Ovary (tissue), 9 donors: ENCODE measurements around the gene ATG5. TPM values are rescaled to one million over a fixed set of nuclear protein-coding genes. Genes with fewer than 3 reads are reported as not detected.

Source experiments
- DNase-seq, 5 donors: peaks; one replicate each; pipeline ENCODE4 v3.0.0-alpha.2; 2019 to 2020
- H3K27ac ChIP-seq, 2 donors: fragments of 200-600 bp; one replicate each; pipeline versions ENCODE4 v1.5.1 to v1.8.0; 2019 to 2022
- H3K27me3 ChIP-seq: fragments of 200-600 bp; one replicate; pipeline ENCODE4 v1.8.0; 2022
- H3K36me3 ChIP-seq: fragments of 200-600 bp; sonication (generic); one replicate; pipeline ENCODE4 v1.5.1; 2019
- H3K4me1 ChIP-seq: one replicate; pipeline ENCODE4 v1.8.1; 2013; ENCODE audit warnings: mild to moderate bottlenecking, moderate library complexity; ENCODE audit not compliant: insufficient read depth
- H3K4me3 ChIP-seq: fragments of 200-600 bp; sonication (generic); one replicate; pipeline ENCODE4 v1.5.1; 2017
- H3K9me3 ChIP-seq, 2 donors: fragments of 200-600 bp in 1 of 2; sonication (generic) in 1 of 2; one replicate each; pipeline versions ENCODE4 v1.5.1 to v1.8.1; 2013 to 2019; ENCODE audit warnings: mild to moderate bottlenecking in 1 of 2, moderate library complexity in 1 of 2
- EP300 ChIP-seq: sonication (generic); formaldehyde crosslinking; IDR thresholded peaks from one replicate; pipeline ENCODE4 v1.6.1; 2017; ENCODE audit warnings: antibody characterized with exemption
- POLR2A ChIP-seq: fragments of 450-650 bp; IDR thresholded peaks from one replicate; pipeline ENCODE4 v1.6.1; 2017; ENCODE audit warnings: antibody characterized with exemption, mild to moderate bottlenecking, moderate library complexity
- WGBS, 3 donors: extraction: QIAGEN DNeasy Blood & Tissue Kit in 1 of 3; methylation state at CpG; one replicate each; pipeline versions ENCODE4 v1.1.5 to v1.1.7; 2013 to 2017; 5-methylcytosine and 5-hydroxymethylcytosine counted together
- intact Hi-C, 4 donors: fragments of 100-400 bp; cut with DNase I; formaldehyde crosslinking; loops; one replicate each; pipeline versions ENCODE4 v1.11.0 to v1.15.1; 2022 to 2023
- polyA plus RNA-seq, 2 donors: library from polyadenylated mRNA; stranded (reverse); fragments of 200-250 nt in 1 of 2; fragments of 350-450 nt in 1 of 2; fragmentation: Illumina TruSeq in 1 of 2; extraction: RNeasy Lipid Tissue Mini Kit (QIAGEN cat#74804) in 1 of 2; gene quantifications; one replicate each; pipeline ENCODE4 v1.2.3, GENCODE V29; 2013 to 2014
- total RNA-seq, 7 donors: library from RNA; depleted of rRNA in 2 of 7; stranded (reverse); fragments of >200 nt in 2 of 7; fragmentation: NEBNext Ultra II Directional in 3 of 7; extraction: Animal tissue kit (Norgen Biotek cat#: 25700) in 3 of 7; gene quantifications; one replicate each; pipeline versions ENCODE4 v1.1.0 to v1.2.4, GENCODE V29; 2016 to 2023
- TF ChIP-seq, protein P1 (sequence below), 3 donors: fragments of 450-650 bp in 2 of 3; fragments of 200-600 bp in 1 of 3; IDR thresholded peaks; one replicate each; pipeline versions ENCODE4 v1.5.1 to v1.8.0; 2016 to 2022; ENCODE audit warnings: antibody characterized with exemption in 3 of 3, mild to moderate bottlenecking in 1 of 3
- donor health status: DM: no; HTN: no; CAD: no; lungs with moderate emphysema.
- donor health status: DM: no; HTN: no; CAD: no.
- donor health status: Bipolar disorder and iron deficiency.
- donor health status: DM: yes; HTN: yes; CAD: no.
- donor health status: DM: no; HTN: no; CAD: no.
- donor health status: DM: yes; HTN: yes; CAD: no.

The ATG5 gene
- total and polyA plus RNA-seq, 9 donors, result 17.3 to 35.2 (median 28.3) TPM

DNA sequence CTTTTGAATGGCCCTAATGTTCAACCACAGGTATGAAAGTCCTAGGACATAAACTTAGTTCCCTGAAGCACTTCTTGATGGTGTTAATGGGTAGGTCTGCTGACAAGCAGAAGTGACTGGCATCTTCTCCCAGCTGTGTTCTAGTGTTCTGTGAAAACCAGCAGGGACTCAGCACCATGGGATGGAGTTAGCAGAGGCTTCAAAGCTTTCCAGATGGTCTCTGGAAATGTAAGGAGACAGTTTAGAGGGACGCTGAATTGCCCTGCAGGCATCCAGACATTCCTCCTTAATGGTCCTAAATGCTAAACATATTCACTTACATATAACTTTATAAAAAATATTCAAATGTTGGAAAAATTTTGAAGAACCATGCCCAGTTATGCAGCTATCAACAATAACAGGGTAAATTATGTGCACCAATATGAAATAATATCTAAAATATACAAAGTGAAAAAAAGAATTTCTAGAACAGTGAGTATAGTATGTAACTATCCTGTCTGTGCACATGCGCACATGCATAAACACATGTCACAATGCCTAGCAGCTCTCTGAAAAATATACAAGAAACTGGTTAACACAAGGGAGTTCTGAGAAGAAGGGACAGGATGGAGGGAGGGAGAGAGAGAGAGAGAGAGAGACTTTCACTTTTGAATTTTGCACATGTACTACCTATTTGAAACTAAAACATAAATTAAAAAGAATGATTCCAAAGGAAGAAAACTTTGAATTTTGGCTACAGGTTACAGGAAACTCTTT lies 152.3 kb downstream of the ATG5 start:
- Histone ChIP-seq H3K27ac (no peak overlapping the region), H3K9me3 (no peaks in the 10 kb centered on the region), H3K27me3 (no peaks in the 10 kb centered on the region), H3K36me3 (no peaks in the 10 kb centered on the region), H3K4me1 (no peaks in the 10 kb centered on the region), H3K4me3 (no peak overlapping the region)
- 88 to 92% (median 90%) methylated on average over 2 of the region's 2 CpGs for WGBS, 3 donors
- intact Hi-C loops, result no loop called here
- no peak for DNase-seq
- TF ChIP-seq, protein P1, sequence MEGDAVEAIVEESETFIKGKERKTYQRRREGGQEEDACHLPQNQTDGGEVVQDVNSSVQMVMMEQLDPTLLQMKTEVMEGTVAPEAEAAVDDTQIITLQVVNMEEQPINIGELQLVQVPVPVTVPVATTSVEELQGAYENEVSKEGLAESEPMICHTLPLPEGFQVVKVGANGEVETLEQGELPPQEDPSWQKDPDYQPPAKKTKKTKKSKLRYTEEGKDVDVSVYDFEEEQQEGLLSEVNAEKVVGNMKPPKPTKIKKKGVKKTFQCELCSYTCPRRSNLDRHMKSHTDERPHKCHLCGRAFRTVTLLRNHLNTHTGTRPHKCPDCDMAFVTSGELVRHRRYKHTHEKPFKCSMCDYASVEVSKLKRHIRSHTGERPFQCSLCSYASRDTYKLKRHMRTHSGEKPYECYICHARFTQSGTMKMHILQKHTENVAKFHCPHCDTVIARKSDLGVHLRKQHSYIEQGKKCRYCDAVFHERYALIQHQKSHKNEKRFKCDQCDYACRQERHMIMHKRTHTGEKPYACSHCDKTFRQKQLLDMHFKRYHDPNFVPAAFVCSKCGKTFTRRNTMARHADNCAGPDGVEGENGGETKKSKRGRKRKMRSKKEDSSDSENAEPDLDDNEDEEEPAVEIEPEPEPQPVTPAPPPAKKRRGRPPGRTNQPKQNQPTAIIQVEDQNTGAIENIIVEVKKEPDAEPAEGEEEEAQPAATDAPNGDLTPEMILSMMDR (IDR thresholded peaks at IDR 0.05), result no peak
- TF ChIP-seq POLR2A (no peak), EP300 (no peak)

DNA sequence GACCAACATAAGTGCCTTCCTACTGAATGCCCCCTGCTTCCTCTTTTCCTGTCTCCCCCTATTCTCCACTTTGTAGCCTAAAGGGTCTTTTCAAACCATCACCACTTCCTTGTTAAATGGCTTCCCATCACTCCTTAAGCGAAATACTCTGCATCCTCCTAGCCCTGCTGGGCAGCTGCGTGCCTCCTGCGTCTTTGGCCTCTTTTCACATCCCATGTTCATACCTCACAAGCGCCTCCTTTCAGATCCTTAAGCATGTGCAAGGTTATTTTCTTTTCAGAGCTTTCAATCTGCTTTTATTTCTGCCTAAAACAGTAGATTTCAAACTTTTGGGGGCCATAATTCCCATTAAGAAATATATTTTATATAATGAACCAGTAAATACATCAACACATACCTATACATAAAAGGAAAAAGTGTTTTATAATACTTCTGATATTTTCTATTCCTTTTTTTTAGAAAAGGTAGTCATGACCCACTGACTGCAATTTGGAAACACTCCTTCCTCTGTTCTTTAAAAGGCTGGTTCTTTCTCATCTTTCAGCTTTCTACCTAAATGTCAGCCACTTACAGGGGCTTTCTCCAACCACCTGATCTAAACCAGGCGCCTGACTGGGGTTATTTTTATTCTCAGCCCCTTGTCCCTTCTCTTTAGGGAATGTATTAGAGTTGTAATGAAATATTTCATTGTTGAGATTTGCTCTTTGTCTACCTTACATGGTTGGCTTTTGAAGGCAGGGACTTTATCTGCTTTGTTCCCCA lies 155.3 kb downstream of the ATG5 start:
- no peaks in the 10 kb centered on the region for H3K36me3 ChIP-seq
- intact Hi-C loops, result no loop called here
- H3K4me1 ChIP-seq, result no peaks in the 10 kb centered on the region
- TF ChIP-seq EP300 (no peak), POLR2A (no peak)
- TF ChIP-seq, protein P1 (IDR thresholded peaks at IDR 0.05), result no peak
- no peak for DNase-seq
- no peak overlapping the region for H3K4me3 ChIP-seq
- H3K27ac ChIP-seq, result no peak overlapping the region
- no peaks in the 10 kb centered on the region for H3K9me3 ChIP-seq
- no peaks in the 10 kb centered on the region for H3K27me3 ChIP-seq
- 89 to 93% (median 93%) methylated on average over 5 of the region's 5 CpGs for WGBS, 3 donors

DNA sequence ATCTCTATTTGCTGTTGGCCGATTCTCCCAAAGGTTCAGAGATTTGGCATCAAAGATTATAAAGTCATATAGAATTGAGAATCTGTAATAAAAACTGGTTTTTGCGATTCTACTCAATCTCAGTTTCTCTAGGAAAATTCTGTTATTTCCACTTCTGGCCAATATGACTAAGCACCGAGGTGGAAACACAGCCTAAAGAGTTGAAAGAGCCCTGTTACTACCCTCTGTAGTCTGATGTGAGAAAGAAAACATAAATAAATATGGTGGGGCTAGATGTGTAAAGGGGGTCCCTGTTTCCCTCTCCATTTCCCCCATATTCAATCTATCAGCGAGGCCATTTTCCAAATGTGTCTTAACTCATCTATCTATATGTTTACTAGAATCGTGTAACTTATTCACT lies 156.0 kb downstream of the ATG5 start:
- 95 to 96% (median 95%) methylated on average over 5 of the region's 5 CpGs for WGBS, 3 donors
- H3K4me1 ChIP-seq, result no peaks in the 10 kb centered on the region
- TF ChIP-seq POLR2A (no peak), EP300 (no peak)
- TF ChIP-seq, protein P1 (IDR thresholded peaks at IDR 0.05), result no peak
- DNase-seq, result no peak
- H3K36me3 ChIP-seq, result no peaks in the 10 kb centered on the region
- H3K27ac ChIP-seq, result no peak overlapping the region
- no peak overlapping the region for H3K4me3 ChIP-seq
- no peaks in the 10 kb centered on the region for H3K9me3 ChIP-seq
- no peaks in the 10 kb centered on the region for H3K27me3 ChIP-seq
- intact Hi-C loops, result no loop called here

DNA sequence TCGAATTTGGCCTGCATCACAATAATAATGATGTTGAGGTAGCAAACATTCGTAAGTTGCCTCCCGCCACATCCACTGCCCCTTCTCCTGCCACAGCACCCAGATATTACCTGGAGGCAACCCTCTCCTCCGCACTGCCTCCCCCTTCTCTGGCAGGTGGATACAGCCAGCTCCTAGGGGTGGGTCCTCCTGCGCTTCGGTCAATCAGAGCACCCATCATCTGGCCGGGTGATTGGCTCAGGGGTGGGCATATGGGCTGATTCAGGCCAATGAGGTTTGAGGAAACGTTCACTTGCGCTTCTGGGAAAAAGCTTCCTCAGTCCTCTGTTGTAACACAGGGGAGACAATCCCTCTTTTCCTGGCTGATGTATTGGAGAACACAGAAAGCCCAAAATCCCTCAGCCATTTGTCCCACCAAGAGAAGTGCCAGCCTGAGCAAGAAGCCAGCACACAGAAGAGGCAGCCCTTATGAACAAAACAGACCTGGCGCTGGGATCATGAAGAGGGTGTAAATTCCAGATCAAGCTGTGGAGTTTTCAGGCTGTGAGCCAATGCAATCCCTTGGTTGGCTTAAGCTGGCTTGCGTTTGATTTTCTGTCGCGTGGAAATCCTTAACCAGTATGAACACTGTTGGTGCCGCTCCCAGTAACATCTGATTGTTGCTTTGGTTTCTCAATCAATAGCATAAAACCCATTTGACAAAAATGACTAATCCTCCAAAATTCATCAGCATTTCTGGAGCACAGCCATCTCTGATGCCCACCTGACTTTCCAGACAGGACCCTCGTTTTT lies 157.3 kb downstream of the ATG5 start:
- WGBS, 3 donors, result 92 to 94% (median 93%) methylated on average over 15 of the region's 15 CpGs
- H3K36me3 ChIP-seq, result no peaks in the 10 kb centered on the region
- no peak for TF ChIP-seq POLR2A
- TF ChIP-seq, protein P1 (IDR thresholded peaks at IDR 0.05), result no peak
- TF ChIP-seq EP300, result no peak
- no peak overlapping the region for H3K27ac ChIP-seq
- H3K9me3 ChIP-seq, result no peaks in the 10 kb centered on the region
- no peaks in the 10 kb centered on the region for H3K27me3 ChIP-seq
- intact Hi-C loops, result no loop called here
- no peak overlapping the region for H3K4me3 ChIP-seq
- no peaks in the 10 kb centered on the region for H3K4me1 ChIP-seq
- no peak for DNase-seq
